ENCODE measurements around the gene ANKRD13B.

ANKRD13B gene

DNA sequence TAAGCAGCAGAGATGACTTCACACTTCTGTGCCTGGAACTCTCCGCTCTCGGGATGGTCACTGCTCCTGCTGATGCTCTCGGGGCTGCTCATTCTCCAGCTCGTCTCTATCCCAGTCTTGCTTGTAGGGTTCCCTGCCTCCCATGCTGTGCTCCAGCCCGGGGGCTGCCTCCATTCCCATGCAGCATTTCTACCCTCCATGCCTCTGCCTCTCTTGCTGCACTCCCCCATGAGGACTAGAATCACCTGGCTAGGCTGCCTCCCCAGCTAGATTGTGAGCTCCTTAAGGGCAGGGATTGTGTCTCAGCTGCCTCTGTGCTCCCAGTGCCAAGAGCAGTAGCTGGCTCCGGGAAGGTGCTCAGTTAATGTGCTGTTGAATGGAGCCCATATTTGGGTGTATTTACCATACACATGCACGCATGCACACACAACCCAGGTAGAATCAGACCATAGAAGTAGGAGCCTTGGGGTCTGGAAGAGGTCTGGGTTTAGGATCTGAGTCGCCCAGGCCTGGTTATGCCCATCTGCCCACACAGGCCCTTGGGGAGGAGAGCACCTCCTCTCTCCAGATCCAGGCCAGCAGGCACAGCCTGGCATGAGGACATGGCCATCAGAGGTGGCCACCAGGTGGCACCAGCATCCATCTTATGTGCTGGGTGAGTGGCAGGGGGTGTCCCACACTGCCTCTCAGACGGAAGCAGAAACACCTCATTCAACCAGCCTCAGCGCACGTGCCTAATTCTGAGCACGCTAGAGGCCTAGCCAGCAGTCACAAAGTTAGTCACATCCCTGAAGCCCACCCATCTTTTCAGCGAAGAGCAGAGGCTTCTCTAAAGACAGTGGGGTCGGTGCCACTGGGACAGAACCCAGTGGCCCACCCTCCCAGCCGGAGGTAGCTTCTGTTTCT, 12.8 kb upstream of the ANKRD13B start:
- TF ChIP-seq USF1 (IDR thresholded peaks at IDR 0.05) (peak; percentile 50; the same call in 1 of the 2 replicates), YY1 (IDR thresholded peaks at IDR 0.05; ENCODE audit: low read depth) (no peak), EGR1 (IDR thresholded peaks at IDR 0.05) (no peak), TCF12 (IDR thresholded peaks at IDR 0.05; ENCODE audit: low read depth) (no peak), EP300 (IDR thresholded peaks at IDR 0.05; ENCODE audit: borderline replicate concordance) (no peak), TAF1 (IDR thresholded peaks at IDR 0.05; ENCODE audit: low read depth) (no peak), ZBTB7A (IDR thresholded peaks at IDR 0.05; ENCODE audit: low read depth) (no peak), NFIC (IDR thresholded peaks at IDR 0.05) (no peak), FOXM1 (IDR thresholded peaks at IDR 0.05; ENCODE audit: borderline replicate concordance, low read depth) (no peak), RAD21 (IDR thresholded peaks at IDR 0.05; ENCODE audit: low read depth) (peak; percentile 93), CREB1 (IDR thresholded peaks at IDR 0.05; ENCODE audit: low read depth) (no peak), TEAD4 (IDR thresholded peaks at IDR 0.05) (no peak), CEBPB (IDR thresholded peaks at IDR 0.05) (no peak)
- TF ChIP-seq, protein P1, sequence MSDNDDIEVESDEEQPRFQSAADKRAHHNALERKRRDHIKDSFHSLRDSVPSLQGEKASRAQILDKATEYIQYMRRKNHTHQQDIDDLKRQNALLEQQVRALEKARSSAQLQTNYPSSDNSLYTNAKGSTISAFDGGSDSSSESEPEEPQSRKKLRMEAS (IDR thresholded peaks at IDR 0.05), result peak; percentile 89
- TF ChIP-seq, protein P2, sequence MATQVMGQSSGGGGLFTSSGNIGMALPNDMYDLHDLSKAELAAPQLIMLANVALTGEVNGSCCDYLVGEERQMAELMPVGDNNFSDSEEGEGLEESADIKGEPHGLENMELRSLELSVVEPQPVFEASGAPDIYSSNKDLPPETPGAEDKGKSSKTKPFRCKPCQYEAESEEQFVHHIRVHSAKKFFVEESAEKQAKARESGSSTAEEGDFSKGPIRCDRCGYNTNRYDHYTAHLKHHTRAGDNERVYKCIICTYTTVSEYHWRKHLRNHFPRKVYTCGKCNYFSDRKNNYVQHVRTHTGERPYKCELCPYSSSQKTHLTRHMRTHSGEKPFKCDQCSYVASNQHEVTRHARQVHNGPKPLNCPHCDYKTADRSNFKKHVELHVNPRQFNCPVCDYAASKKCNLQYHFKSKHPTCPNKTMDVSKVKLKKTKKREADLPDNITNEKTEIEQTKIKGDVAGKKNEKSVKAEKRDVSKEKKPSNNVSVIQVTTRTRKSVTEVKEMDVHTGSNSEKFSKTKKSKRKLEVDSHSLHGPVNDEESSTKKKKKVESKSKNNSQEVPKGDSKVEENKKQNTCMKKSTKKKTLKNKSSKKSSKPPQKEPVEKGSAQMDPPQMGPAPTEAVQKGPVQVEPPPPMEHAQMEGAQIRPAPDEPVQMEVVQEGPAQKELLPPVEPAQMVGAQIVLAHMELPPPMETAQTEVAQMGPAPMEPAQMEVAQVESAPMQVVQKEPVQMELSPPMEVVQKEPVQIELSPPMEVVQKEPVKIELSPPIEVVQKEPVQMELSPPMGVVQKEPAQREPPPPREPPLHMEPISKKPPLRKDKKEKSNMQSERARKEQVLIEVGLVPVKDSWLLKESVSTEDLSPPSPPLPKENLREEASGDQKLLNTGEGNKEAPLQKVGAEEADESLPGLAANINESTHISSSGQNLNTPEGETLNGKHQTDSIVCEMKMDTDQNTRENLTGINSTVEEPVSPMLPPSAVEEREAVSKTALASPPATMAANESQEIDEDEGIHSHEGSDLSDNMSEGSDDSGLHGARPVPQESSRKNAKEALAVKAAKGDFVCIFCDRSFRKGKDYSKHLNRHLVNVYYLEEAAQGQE (IDR thresholded peaks at IDR 0.05; ENCODE audit: low read depth), result no peak

GRCh38 chr17:29581583-29582253, 11.2 kb upstream of the ANKRD13B start:
- TF ChIP-seq TEAD4 (IDR thresholded peaks at IDR 0.05), result no peak
- TF ChIP-seq TAF1 (IDR thresholded peaks at IDR 0.05; ENCODE audit: low read depth), result no peak
- TF ChIP-seq EGR1 (IDR thresholded peaks at IDR 0.05), result no peak
- TF ChIP-seq ZBTB7A (IDR thresholded peaks at IDR 0.05; ENCODE audit: low read depth), result no peak
- TF ChIP-seq TCF12 (IDR thresholded peaks at IDR 0.05; ENCODE audit: low read depth), result no peak
- no peak for TF ChIP-seq NFIC (IDR thresholded peaks at IDR 0.05)
- TF ChIP-seq EP300 (IDR thresholded peaks at IDR 0.05; ENCODE audit: borderline replicate concordance), result no peak
- no peak for TF ChIP-seq CREB1 (IDR thresholded peaks at IDR 0.05; ENCODE audit: low read depth)
- no peak for TF ChIP-seq CEBPB (IDR thresholded peaks at IDR 0.05)
- TF ChIP-seq YY1 (IDR thresholded peaks at IDR 0.05; ENCODE audit: low read depth), result no peak
- TF ChIP-seq FOXM1 (IDR thresholded peaks at IDR 0.05; ENCODE audit: borderline replicate concordance, low read depth), result no peak
- TF ChIP-seq RAD21 (IDR thresholded peaks at IDR 0.05; ENCODE audit: low read depth), result no peak
- TF ChIP-seq USF1 (IDR thresholded peaks at IDR 0.05), result no peak
- TF ChIP-seq, protein P2 (IDR thresholded peaks at IDR 0.05; ENCODE audit: low read depth), result no peak

GRCh38 chr17:29582254-29582765, 10.6 kb upstream of the ANKRD13B start:
- TF ChIP-seq TAF1 (IDR thresholded peaks at IDR 0.05; ENCODE audit: low read depth) (no peak), ZBTB7A (IDR thresholded peaks at IDR 0.05; ENCODE audit: low read depth) (no peak), CEBPB (IDR thresholded peaks at IDR 0.05) (no peak), YY1 (IDR thresholded peaks at IDR 0.05; ENCODE audit: low read depth) (no peak), USF1 (IDR thresholded peaks at IDR 0.05) (no peak), TCF12 (IDR thresholded peaks at IDR 0.05; ENCODE audit: low read depth) (no peak), EP300 (IDR thresholded peaks at IDR 0.05; ENCODE audit: borderline replicate concordance) (no peak)
- TF ChIP-seq, protein P1 (IDR thresholded peaks at IDR 0.05), result no peak

DNA sequence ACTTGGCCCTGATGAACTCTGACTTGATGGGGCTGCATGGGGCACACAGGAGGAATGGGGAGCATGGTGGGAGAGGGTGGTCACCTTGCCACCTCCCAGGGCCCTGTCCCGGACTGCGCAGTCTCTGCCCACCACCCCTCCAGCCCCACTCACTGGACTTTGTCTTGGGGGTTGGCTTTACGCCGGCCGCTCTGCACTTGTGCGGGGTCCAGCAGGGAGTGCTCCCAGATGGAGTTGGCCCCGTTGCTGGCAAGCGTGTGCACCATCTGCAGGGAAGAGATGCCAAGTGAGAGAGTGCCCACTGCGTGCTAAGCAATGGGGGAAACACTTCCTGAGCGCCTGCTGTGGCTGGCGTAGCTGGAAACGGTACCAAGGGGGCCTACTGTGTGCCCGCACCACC, 10.2 kb upstream of the ANKRD13B start:
- TF ChIP-seq, protein P2 (IDR thresholded peaks at IDR 0.05; ENCODE audit: low read depth), result no peak
- TF ChIP-seq, protein P1 (IDR thresholded peaks at IDR 0.05), result no peak
- TF ChIP-seq RAD21 (IDR thresholded peaks at IDR 0.05; ENCODE audit: low read depth) (no peak), CREB1 (IDR thresholded peaks at IDR 0.05; ENCODE audit: low read depth) (no peak), YY1 (IDR thresholded peaks at IDR 0.05; ENCODE audit: low read depth) (no peak), CEBPB (IDR thresholded peaks at IDR 0.05) (no peak), ZBTB7A (IDR thresholded peaks at IDR 0.05; ENCODE audit: low read depth) (no peak), FOXM1 (IDR thresholded peaks at IDR 0.05; ENCODE audit: borderline replicate concordance, low read depth) (no peak), NFIC (IDR thresholded peaks at IDR 0.05) (no peak), USF1 (IDR thresholded peaks at IDR 0.05) (no peak)

All from Ishikawa (cell line).